Suprapubic skin (tissue), 4 donors: Measurements from ENCODE around the gene RUVBL2.
"Not testable (repeated sequence)": the region's sequence is repeated elsewhere in the genome, so short reads cannot be mapped to it uniquely, and the experiment has no call there.

ENCODE experiments used
- EP300 ChIP-seq: sonication (generic); formaldehyde crosslinking; IDR thresholded peaks from one replicate; pipeline ENCODE4 v1.6.1; 2017; ENCODE audit warnings: antibody characterized with exemption
- POLR2AphosphoS5 ChIP-seq, 3 donors: sonication (generic); formaldehyde crosslinking; IDR thresholded peaks; one replicate each; pipeline ENCODE4 v1.6.1; 2017; ENCODE audit warnings: antibody characterized with exemption in 3 of 3

DNA sequence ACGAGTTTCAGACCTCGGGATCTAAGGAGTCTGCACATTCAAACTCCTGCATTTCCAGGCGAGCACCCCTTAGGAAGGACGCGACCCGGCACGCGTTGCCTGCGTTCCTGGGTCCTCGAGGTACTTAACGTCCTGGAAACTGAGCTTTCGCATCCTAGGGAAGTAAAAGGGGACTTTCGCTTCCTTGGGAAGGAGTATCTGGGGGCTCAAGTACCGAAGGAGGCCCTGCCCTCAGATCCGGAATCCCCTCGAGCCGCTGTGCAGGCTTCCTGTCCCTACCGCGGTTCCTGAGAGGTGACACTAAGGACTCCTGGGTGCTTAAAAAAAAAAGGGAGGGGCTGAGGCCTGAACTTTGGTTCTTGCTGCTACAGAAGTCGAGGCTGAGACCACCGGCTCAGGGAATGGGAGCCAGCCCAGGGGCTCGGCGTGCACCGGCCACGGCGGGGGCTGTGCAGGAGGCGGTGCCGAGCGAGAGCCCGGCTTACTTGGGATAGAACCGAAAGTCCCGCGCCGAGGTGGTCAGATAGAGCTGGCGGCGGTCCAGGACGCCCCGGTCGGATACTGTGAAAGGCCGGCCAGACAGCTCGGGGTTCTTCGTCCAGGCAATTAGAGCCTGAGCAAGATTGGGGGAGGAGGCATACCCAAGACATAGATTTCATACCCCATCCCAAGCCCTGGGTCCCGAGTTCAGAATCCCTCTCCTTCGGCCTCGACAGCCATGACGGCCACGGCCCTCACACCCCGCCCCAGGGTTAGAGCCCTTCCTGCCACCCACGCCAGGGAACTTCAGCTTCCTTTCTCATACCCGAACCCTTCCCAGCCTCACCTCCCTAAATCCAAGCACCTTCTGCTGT is 24.9 kb downstream of the RUVBL2 start:
- TF ChIP-seq POLR2AphosphoS5 (IDR thresholded peaks at IDR 0.05); EP300: not testable (repeated sequence)
